HS-27A (cell line): ENCODE data around the gene CENPB.

Experiments
- DNase-seq: peaks from one replicate; pipeline ENCODE4 v3.0.0-alpha.2; 2012; ENCODE audit warnings: low read depth, missing footprints

CENPB gene

GRCh38 chr20:3748073-3748472, 38.5 kb downstream of the CENPB start:
- DNase-seq: no peak

GRCh38 chr20:3747471-3747870, 39.1 kb downstream of the CENPB start:
- no peak for DNase-seq

- DNase-seq: no peak
Observed at GRCh38 chr20:3745686-3746173, 40.8 kb downstream of the CENPB start.

- no peak for DNase-seq
Observed at GRCh38 chr20:3744806-3745685, 41.5 kb downstream of the CENPB start.

GRCh38 chr20:3744037-3744436, 42.5 kb downstream of the CENPB start:
- DNase-seq: no peak

- no peak for DNase-seq
Observed at GRCh38 chr20:3743251-3743650, 43.3 kb downstream of the CENPB start.

GRCh38 chr20:3741836-3742458, 44.6 kb downstream of the CENPB start:
- DNase-seq: no peak

- no peak for DNase-seq
Observed at GRCh38 chr20:3740615-3741301, 45.8 kb downstream of the CENPB start.

- DNase-seq: no peak
Observed at GRCh38 chr20:3739926-3740451, 46.6 kb downstream of the CENPB start.

GRCh38 chr20:3739054-3739925, 47.2 kb downstream of the CENPB start:
- DNase-seq: no peak

- no peak for DNase-seq
Observed at GRCh38 chr20:3738111-3739053, 48.2 kb downstream of the CENPB start.

- no peak for DNase-seq
Observed at GRCh38 chr20:3735768-3736167, 50.8 kb downstream of the CENPB start.

- no peak for DNase-seq
Observed at GRCh38 chr20:3734111-3734843, 52.3 kb downstream of the CENPB start.
